Mesodermal cell (in vitro differentiated cells): ENCODE measurements around the gene B4GALT1.

Source experiments
- H3K27ac ChIP-seq: 2 replicates; pipeline ENCODE4 v1.7.0; 2013; ENCODE audit warnings: mild to moderate bottlenecking, low read depth, low read length, moderate library complexity; ENCODE audit not compliant: severe bottlenecking
- H3K36me3 ChIP-seq: 2 replicates; pipeline ENCODE4 v1.7.1; 2013; ENCODE audit warnings: mild to moderate bottlenecking, low read length, moderate library complexity; ENCODE audit not compliant: control insufficient read depth, insufficient read depth
- H3K4me1 ChIP-seq: one replicate; pipeline ENCODE4 v1.7.1; 2013; ENCODE audit warnings: mild to moderate bottlenecking, low read length; ENCODE audit not compliant: insufficient read depth, control insufficient read depth, poor library complexity, severe bottlenecking
- H3K4me3 ChIP-seq: 2 replicates; pipeline ENCODE4 v1.7.0; 2013; ENCODE audit warnings: low read length, control low read depth, mild to moderate bottlenecking; ENCODE audit not compliant: insufficient read depth, poor library complexity, severe bottlenecking; ENCODE audit errors: extremely low read depth
- H3K9me3 ChIP-seq: 2 replicates; pipeline ENCODE4 v1.7.1; 2013; ENCODE audit warnings: mild to moderate bottlenecking, low read length, moderate library complexity; ENCODE audit not compliant: control insufficient read depth
- WGBS, 2 experiments: methylation state at CpG; one replicate each; pipeline ENCODE4 v1.1.5; 2013; ENCODE audit warnings: missing lambda C conversion rate in 2 of 2; ENCODE audit not compliant: insufficient coverage in 2 of 2; 5-methylcytosine and 5-hydroxymethylcytosine counted together

Gene B4GALT1

DNA sequence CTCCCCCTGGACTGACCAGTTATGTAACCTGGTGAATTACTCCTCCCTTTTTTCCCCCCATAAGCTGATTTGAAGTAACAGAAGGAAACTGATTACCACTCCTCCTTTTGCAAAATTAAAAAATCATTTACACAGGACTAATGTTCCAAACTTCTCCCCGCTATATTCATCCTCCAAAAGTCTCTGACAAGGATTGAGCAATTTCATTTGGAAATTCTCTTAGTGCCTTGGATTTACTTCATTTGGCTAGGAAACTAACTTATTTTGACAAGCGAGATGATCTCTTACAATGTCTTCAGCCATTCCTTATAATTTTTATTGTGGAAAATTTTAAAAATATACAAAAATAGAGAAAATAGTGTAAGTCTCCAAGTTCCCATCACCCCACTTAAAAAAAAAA, 15.4 kb upstream of the B4GALT1 start:
- Histone ChIP-seq H3K4me1 (no peaks in the 10 kb centered on the region), H3K9me3 (no peaks in the 10 kb centered on the region), H3K27ac (no peak overlapping the region), H3K36me3 (no peaks in the 10 kb centered on the region), H3K4me3 (no peak overlapping the region)
- WGBS, 2 experiments: no CpG with 5 or more reads among the region's 2 CpGs

DNA sequence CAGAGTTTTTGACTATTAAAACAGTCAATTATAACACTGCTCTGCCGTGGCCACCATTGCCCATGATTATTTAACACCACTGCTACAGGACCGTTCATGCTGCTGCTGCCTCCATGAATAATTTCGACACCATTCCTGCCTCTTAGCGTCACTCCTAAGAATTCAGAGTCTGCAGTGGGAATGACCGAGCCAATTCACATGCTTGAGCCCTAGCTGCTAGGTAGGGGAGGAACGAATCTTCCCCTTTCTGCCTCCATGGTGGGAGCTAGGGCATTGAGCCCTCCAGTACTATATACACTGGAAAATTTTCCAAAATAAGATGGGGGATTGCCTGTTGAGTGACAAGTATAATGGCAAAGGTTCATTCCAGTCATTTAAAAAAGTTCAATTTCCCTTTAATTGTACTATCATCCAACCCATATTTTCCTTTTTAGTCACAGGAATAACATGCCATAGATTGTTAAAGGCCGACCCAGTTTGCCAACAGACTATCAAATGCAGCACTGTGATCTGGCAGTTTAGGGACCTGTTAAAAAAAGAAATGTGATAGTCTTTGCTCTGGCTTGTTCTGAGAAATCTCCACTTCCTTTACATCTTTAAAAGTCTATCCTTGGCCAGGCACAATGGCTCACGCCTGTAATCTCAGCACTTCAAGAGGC, 13.5 kb upstream of the B4GALT1 start:
- no peak overlapping the region for H3K4me3 ChIP-seq

DNA sequence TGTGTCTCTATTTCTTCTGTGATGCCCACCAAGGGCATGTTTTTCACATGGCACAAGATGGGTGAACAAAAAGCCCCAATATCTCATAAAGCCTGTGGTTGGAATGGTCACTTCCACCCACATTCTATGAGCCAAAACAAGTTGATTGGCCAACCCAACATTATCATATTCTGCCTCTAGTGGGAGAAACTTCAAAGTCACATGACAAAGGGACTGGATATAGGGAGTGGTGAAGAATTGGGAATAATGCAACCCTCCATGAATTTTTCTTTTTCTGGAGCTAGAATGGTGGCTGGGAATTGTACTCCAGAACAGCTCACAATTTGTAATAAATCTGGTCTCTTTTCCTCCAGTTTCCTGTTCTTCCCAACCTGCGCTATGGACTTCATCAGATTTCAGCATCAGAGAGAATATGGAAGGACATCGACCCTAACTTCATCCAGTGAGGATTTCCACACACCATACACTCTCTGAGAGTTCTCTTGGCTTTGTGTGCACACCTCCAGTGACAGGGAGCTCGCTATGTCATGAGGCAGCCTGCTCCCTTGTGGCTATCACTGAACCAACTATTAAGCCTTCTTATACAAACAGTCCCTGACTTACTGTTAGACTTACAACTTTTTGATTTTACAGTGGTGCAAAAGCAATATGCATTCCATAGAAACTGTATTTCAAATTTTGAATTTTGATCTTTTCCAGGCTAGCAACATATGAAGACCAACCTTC, 12.0 kb upstream of the B4GALT1 start:
- Histone ChIP-seq H3K9me3 (no peaks in the 10 kb centered on the region), H3K27ac (no peak overlapping the region), H3K36me3 (no peaks in the 10 kb centered on the region), H3K4me1 (no peaks in the 10 kb centered on the region), H3K4me3 (no peak overlapping the region)
- WGBS, 2 experiments: 93 to 94% methylated on average over 2 to 3 of the region's 3 CpGs

More for the DNA sequence above, 13.5 kb upstream of the B4GALT1 start:
- H3K4me1 ChIP-seq: no peaks in the 10 kb centered on the region
- no peaks in the 10 kb centered on the region for H3K9me3 ChIP-seq
- no peaks in the 10 kb centered on the region for H3K36me3 ChIP-seq
- 78 to 85% methylated on average over 6 to 7 of the region's 8 CpGs for WGBS, 2 experiments
- H3K27ac ChIP-seq: no peak overlapping the region

DNA sequence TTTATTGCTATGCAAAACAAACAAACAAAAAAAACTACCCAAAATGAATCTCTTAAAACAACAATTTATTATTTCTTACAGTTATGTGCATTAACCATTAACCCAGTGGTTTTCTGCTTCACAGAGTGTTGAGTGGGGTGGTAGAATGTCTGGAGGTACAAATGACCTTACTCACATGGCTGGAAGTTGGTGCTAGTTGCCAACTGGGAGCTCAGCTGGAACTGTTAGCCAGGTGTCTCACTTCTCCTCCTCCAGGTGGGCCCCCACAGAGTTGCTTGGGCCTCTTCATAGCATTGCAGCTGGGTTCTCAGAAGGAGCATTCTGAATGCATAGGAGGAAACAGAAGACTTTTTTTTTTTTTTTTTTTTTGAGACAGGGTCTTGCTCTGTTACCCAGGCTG, 10.5 kb upstream of the B4GALT1 start:
- Histone ChIP-seq H3K4me3 (no peak overlapping the region), H3K9me3 (no peaks in the 10 kb centered on the region), H3K4me1 (peaks cover 2% of the 10 kb centered on the region), H3K36me3 (no peaks in the 10 kb centered on the region), H3K27ac (no peak overlapping the region)

DNA sequence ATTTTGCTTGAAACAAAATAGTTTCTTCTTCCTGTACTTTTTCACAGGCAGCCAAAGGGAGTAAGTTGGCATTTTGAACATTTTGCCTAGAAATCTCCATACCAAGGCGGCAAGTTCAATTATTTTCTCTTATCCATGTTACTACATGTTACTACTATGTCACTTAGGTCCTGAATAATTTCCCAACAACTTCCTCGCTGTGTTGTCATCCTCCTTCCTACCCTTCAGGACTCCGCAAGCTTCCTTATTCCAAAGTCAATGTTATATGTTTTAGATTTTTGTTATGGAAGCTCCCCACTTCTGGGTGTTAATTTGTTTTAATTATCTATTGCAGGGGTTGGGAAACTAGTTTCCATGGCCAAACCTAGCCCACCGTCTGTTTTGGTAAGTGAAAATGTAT, 9.9 kb upstream of the B4GALT1 start:
- Histone ChIP-seq H3K27ac (no peak overlapping the region), H3K9me3 (no peaks in the 10 kb centered on the region), H3K4me1 (peaks cover 6% of the 10 kb centered on the region), H3K4me3 (no peak overlapping the region), H3K36me3 (no peaks in the 10 kb centered on the region)
- 83 to 92% methylated on average over 2 of the region's 4 CpGs for WGBS, 2 experiments

DNA sequence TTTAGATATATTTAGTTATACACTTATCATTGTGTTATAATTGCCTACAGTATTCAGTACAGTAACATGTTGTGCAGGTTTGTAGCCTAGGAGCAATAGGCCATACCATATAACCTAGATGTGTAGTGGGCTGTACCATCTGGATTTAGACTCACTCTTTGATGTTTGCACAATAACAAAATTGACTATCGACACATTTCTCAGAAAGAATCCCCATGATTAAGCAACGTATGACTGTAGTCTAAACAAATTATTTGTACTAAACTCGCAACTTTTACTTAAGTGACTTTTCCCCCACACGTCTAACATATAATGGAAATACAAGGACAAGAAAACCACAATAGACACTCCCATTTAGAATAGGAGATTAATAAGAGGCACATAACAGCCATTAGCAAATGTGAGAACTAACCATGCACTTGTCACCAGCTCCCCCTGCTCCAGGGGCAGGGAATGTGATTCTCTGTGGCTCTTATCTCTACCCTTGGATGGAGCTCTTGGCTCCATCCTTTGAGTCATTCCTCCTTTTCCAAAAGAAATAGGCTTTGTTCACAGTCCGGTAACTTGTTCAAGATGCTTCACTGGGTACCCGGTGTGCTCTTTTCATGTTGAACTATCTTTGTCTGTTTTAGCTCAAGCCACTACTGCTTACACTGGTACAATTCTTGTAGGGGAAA, 8.7 kb upstream of the B4GALT1 start:
- no peak overlapping the region for H3K4me3 ChIP-seq
- H3K4me1 ChIP-seq: peaks cover 16% of the 10 kb centered on the region
- no peaks in the 10 kb centered on the region for H3K9me3 ChIP-seq
- 100% methylated on average over 3 to 4 of the region's 6 CpGs for WGBS, 2 experiments
- H3K27ac ChIP-seq: no peak overlapping the region
- H3K36me3 ChIP-seq: no peaks in the 10 kb centered on the region

DNA sequence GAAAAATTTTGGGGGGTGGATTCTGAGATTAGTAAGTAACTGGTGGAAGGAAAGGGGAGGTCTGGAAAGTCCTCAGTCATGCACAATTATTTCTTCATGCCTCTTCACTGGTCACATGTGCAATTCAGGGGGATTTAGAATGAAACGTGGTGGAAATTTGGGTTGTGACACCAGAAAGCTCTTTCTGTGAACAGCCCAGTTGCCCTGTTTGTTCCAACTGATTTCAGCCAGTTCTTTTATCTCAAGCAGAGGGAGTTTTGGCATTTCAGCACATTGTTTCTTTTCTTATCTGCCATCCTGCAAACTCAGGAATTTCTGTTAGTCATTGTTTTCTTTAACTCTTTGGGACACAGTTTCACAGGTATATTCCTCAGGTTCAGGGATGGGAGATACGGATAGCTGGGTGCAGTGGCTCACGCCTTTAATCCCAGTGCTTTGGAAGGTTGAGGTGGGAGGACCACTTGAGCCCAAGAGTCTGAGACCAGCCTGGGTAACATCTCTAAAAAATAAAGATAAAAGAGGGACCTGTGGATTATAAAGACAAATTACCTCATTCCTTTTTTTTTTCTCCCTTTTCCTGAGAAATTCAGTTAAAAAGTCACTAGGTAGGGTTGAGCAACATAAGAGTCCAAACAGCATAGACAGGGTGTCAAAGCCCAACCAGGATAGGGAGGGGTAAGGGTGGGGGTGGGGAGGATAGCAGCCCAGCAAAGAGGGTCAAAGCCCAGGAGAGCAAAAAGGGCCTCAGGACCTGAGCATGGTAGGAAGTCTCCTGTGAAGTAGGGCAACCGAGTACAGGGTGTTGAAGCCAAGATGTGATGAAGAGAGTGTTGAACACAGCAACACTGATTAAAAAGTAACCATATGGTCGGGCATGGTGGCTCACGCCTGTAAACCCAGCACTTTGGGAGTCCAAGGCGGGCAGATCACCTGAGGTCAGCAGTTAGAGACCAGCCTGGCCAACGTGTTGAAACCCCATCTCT, 5.4 kb upstream of the B4GALT1 start:
- Histone ChIP-seq H3K4me3 (no peak overlapping the region), H3K9me3 (no peaks in the 10 kb centered on the region), H3K36me3 (no peaks in the 10 kb centered on the region), H3K27ac (peak overlapping the region; percentile 85), H3K4me1 (peaks cover 16% of the 10 kb centered on the region)
- whole genome bisulfite sequencing, 2 experiments: 81 to 88% methylated on average over 5 to 8 of the region's 8 CpGs

DNA sequence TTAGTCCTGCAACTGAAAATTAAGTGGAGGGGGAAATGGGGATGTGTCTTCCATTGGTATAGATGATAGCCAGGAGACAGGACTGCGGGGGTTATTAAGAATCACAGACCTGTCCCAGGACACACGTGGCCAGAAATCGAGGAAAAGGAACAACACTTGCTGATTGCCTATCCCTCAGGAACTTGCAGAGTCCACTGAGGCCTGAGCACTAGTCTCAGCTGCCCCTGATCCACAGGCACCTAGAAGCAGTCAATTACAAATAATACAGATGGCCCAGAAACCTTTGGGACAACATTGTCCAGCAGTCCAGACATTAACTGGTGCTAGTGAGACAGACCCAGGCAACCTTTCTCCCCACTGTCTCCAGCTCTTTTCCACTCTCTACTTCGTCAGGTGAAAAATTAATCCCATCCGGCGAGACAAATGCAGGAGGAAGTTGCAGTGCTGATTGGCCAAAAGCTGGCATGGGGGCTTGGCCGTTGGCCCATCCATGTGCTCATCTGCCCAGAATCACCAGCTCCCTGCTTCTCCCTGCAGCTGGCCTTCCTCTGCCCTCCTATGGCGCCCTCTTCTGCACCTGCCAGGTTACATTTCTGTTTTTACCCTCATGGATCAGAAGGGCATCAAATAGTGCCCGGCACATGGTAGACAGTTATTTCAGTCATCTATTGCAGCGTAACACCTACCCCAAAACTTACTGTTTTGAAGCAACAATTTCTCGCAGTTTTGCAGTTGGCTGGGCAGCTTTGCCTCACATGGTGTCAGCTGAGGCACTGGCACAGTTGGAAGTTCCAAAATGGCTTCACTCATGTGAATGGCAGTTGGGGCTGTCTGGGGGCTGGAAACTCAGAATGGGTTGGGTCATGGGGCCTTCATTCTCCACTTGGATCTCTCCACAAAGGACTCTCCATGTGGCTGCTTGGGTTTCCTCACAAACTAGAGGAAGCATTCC, 3.6 kb upstream of the B4GALT1 start:
- Histone ChIP-seq H3K27ac (no peak overlapping the region), H3K36me3 (no peaks in the 10 kb centered on the region), H3K4me3 (no peak overlapping the region), H3K9me3 (no peaks in the 10 kb centered on the region), H3K4me1 (peaks cover 16% of the 10 kb centered on the region)
- 84 to 86% methylated on average over 8 to 11 of the region's 11 CpGs for WGBS, 2 experiments

DNA sequence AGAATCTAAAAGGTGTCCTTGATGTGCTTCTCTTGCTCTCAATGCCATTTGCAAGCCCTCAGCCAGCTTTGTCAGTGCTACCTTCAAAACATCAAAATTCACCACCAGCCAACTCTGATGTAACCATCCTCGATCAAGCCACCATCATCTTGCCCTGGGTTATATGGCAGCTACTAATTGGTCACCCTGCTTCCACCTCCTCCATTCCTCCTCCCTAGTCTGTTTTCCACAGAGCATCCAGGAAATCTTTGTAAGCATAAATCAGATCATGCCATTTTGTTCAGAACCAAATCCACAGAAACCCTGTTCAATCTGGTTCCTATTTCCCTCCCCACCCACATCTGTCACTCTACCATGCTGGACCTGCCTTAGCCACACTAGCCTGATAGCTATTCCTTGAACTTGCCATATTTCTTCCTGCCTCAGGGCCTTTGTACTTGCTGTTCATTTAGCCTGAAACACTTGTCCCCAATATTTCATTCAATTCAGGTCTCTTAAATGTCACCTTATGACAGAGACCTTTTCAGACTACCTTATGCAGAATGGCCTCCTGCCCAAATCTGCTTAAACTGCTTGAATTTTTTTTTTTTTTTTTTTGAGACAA, 1.9 kb upstream of the B4GALT1 start:
- WGBS, 2 experiments: 90 to 100% methylated on average over 1 of the region's 1 CpG

More for the DNA sequence above, 1.9 kb upstream of the B4GALT1 start:
- no peak overlapping the region for H3K27ac ChIP-seq
- no peak overlapping the region for H3K4me3 ChIP-seq
- H3K4me1 ChIP-seq: peaks cover 30% of the 10 kb centered on the region
- H3K9me3 ChIP-seq: no peaks in the 10 kb centered on the region
- no peaks in the 10 kb centered on the region for H3K36me3 ChIP-seq
